HG03469 (cell line): ENCODE measurements around the gene UBE4B.
"Not testable (repeated sequence)": the region's sequence is repeated elsewhere in the genome, so short reads cannot be mapped to it uniquely, and the experiment has no call there.

Experiments used
- ATAC-seq: cut with Tn5 transposase; IDR thresholded peaks from one replicate; pipeline ENCODE4 v1.9.1; 2021; ENCODE audit warnings: mild to moderate bottlenecking, moderate library complexity, moderate number of reproducible peaks; ENCODE audit not compliant: unreplicated experiment

UBE4B gene

GRCh38 chr1:10170239-10170574 is 137.4 kb downstream of the UBE4B start:
- ATAC-seq: peak; percentile 51

GRCh38 chr1:10171105-10171767 is 138.5 kb downstream of the UBE4B start:
- no peak for ATAC-seq

GRCh38 chr1:10171995-10172669 is 139.4 kb downstream of the UBE4B start:
- no peak for ATAC-seq

- no peak for ATAC-seq
Measured at GRCh38 chr1:10173582-10173981, 140.8 kb downstream of the UBE4B start.

GRCh38 chr1:10177876-10178275 is 145.1 kb downstream of the UBE4B start:
- no peak for ATAC-seq

- ATAC-seq: no peak
Measured at GRCh38 chr1:10178597-10179405, 146.0 kb downstream of the UBE4B start.

- ATAC-seq: no peak
Measured at GRCh38 chr1:10179406-10180091, 146.8 kb downstream of the UBE4B start.

- no peak for ATAC-seq
Measured at GRCh38 chr1:10181154-10181553, 148.4 kb downstream of the UBE4B start.

GRCh38 chr1:10185759-10186158 is 153.0 kb downstream of the UBE4B start:
- no peak for ATAC-seq

- ATAC-seq: no peak
Measured at GRCh38 chr1:10186331-10187025, 153.7 kb downstream of the UBE4B start.

GRCh38 chr1:10187026-10187334 is 154.2 kb downstream of the UBE4B start:
- no peak for ATAC-seq

GRCh38 chr1:10188133-10188650 is 155.4 kb downstream of the UBE4B start:
- ATAC-seq: no peak

GRCh38 chr1:10189659-10190058 is 156.9 kb downstream of the UBE4B start:
- ATAC-seq: no peak

GRCh38 chr1:10192263-10192662 is 159.5 kb downstream of the UBE4B start:
- no peak for ATAC-seq

GRCh38 chr1:10193288-10193687 is 160.5 kb downstream of the UBE4B start:
- ATAC-seq: no peak

GRCh38 chr1:10195570-10195969 is 162.8 kb downstream of the UBE4B start:
- ATAC-seq: no peak

- no peak for ATAC-seq
Measured at GRCh38 chr1:10196976-10197375, 164.2 kb downstream of the UBE4B start.

GRCh38 chr1:10200620-10201019 is 167.9 kb downstream of the UBE4B start:
- no peak for ATAC-seq

GRCh38 chr1:10204003-10204642 is 171.4 kb downstream of the UBE4B start:
- ATAC-seq: no peak

- not testable (repeated sequence) for ATAC-seq
Measured at GRCh38 chr1:10205206-10205605, 172.4 kb downstream of the UBE4B start.
